ENCODE data around the gene FHIT. TPM values are rescaled to one million over a fixed set of nuclear protein-coding genes. Genes with fewer than 3 reads are reported as not detected.

Gene FHIT
- total RNA-seq, 1 donor from 2014 or later: 16.1 TPM

DNA sequence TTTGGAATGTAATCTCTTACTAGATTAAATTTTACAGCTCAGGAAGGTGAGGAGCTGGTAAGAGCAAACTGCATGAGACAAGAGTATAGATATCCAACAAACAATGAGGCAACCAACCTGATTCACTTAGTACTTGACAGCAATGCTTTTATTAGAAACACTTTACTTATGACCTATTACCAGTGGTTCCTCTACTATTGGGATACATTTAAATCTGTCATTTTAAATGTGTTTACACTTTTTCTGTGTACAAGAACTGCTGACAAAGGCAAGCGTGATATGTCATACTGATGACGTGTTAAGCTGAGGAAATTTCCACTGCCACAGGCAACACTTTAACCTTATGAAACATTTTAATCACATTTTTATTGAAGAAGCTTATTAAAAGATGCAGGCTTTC lies 1043.3 kb downstream of the FHIT start:
- TF ChIP-seq, protein P1, sequence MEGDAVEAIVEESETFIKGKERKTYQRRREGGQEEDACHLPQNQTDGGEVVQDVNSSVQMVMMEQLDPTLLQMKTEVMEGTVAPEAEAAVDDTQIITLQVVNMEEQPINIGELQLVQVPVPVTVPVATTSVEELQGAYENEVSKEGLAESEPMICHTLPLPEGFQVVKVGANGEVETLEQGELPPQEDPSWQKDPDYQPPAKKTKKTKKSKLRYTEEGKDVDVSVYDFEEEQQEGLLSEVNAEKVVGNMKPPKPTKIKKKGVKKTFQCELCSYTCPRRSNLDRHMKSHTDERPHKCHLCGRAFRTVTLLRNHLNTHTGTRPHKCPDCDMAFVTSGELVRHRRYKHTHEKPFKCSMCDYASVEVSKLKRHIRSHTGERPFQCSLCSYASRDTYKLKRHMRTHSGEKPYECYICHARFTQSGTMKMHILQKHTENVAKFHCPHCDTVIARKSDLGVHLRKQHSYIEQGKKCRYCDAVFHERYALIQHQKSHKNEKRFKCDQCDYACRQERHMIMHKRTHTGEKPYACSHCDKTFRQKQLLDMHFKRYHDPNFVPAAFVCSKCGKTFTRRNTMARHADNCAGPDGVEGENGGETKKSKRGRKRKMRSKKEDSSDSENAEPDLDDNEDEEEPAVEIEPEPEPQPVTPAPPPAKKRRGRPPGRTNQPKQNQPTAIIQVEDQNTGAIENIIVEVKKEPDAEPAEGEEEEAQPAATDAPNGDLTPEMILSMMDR (IDR thresholded peaks at IDR 0.05; ENCODE audit: unreplicated experiment): no peak
- H3K27me3 Mint-ChIP-seq: no peaks in the 10 kb centered on the region
- no peak overlapping the region for H3K27ac Mint-ChIP-seq
- no peak for DNase-seq (ENCODE audit: low spot score, unreplicated experiment)
- no peaks in the 10 kb centered on the region for H3K36me3 Mint-ChIP-seq (ENCODE audit: insufficient read depth)
- no peaks in the 10 kb centered on the region for H3K4me1 Mint-ChIP-seq (ENCODE audit: low read depth)
- peaks cover 8% of the 10 kb centered on the region for H3K9me3 Mint-ChIP-seq (ENCODE audit: low read depth)
- H3K4me3 Mint-ChIP-seq (ENCODE audit: low read depth): no peak overlapping the region

DNA sequence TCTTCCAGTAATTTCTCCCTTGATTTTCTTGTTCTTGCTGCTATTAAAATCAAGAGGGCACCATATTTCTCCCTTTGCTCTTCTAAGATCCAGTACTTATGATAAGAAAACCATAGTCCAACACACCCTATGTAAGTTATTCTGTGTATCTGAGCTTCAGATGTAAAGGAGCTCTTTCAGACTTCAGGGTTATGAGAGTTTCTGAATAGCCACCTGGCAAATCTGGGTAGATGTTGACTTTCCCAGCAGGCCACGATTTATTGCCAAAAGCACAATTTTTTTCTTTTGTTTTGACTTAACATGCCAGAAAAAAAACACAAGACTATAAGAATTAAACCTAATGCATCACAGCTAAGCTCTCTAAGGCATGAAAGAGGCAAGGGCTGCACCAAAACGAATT lies 1045.0 kb downstream of the FHIT start:
- peaks cover 8% of the 10 kb centered on the region for H3K9me3 Mint-ChIP-seq (ENCODE audit: low read depth)
- no peaks in the 10 kb centered on the region for H3K4me1 Mint-ChIP-seq (ENCODE audit: low read depth)
- H3K4me3 Mint-ChIP-seq (ENCODE audit: low read depth): no peak overlapping the region
- TF ChIP-seq, protein P1 (IDR thresholded peaks at IDR 0.05; ENCODE audit: unreplicated experiment): no peak
- H3K36me3 Mint-ChIP-seq (ENCODE audit: insufficient read depth): no peaks in the 10 kb centered on the region
- no peaks in the 10 kb centered on the region for H3K27me3 Mint-ChIP-seq
- no peak for DNase-seq (ENCODE audit: low spot score, unreplicated experiment)
- H3K27ac Mint-ChIP-seq: no peak overlapping the region

DNA sequence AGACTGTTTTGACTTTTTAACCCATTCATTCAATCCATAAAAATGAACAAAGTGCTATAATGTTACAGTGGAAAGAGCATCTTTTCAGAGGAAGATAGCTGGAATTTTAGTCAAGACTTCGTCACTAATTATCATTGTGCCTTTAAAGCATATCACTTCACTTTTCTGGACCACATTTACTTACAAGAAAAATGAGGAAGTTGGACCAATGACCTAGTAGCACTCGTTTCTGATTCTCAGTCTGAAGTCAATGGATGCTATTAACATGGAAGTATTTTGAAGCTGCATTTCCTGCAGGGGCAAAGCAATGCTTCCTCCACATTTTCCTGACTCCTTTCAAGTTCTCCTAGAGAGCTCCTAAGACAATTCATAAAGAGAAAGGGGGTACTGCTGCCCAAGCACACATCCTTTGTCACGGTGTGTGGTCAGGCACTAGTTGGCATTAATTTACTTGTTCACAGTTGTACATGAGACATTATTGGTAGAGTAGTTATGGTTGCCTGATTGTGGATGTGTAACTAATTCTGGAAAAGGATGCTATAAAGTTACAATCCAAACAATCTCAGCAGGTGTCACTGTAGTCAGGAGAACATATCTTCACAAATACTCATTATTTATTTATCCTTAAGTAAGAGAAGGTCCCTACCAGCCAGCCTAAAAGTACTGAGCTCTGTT lies 1049.1 kb downstream of the FHIT start:
- no peak overlapping the region for H3K4me3 Mint-ChIP-seq (ENCODE audit: low read depth)
- H3K27ac Mint-ChIP-seq: no peak overlapping the region
- H3K27me3 Mint-ChIP-seq: no peaks in the 10 kb centered on the region
- TF ChIP-seq, protein P1 (IDR thresholded peaks at IDR 0.05; ENCODE audit: unreplicated experiment): no peak
- H3K4me1 Mint-ChIP-seq (ENCODE audit: low read depth): peaks cover 4% of the 10 kb centered on the region
- peaks cover 6% of the 10 kb centered on the region for H3K9me3 Mint-ChIP-seq (ENCODE audit: low read depth)
- no peaks in the 10 kb centered on the region for H3K36me3 Mint-ChIP-seq (ENCODE audit: insufficient read depth)
- no peak for DNase-seq (ENCODE audit: low spot score, unreplicated experiment)

DNA sequence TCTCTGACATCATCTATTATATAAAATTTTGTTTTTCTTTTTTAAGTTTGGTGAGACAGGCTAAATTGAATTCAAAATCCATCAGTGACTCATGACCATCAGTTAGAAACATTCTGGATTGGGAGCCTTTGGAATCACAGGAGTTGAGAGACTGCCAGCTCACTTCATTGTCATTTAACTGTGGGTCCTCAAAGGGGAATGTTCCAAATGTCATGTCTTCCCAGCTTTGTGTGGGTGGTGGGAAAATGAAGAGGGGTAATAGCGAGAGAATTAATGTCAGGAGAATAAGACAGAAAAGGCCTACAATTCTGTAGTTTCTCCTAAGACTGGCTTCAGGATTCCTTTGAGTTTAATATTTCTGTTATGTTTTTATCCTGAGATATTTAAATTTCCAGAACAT lies 1051.9 kb downstream of the FHIT start:
- TF ChIP-seq, protein P1 (IDR thresholded peaks at IDR 0.05; ENCODE audit: unreplicated experiment): no peak
- H3K27ac Mint-ChIP-seq: no peak overlapping the region
- no peaks in the 10 kb centered on the region for H3K27me3 Mint-ChIP-seq
- peaks cover 4% of the 10 kb centered on the region for H3K4me1 Mint-ChIP-seq (ENCODE audit: low read depth)
- no peak for DNase-seq (ENCODE audit: low spot score, unreplicated experiment)
- peaks cover 3% of the 10 kb centered on the region for H3K36me3 Mint-ChIP-seq (ENCODE audit: insufficient read depth)
- no peak overlapping the region for H3K4me3 Mint-ChIP-seq (ENCODE audit: low read depth)
- peaks cover 9% of the 10 kb centered on the region for H3K9me3 Mint-ChIP-seq (ENCODE audit: low read depth)

DNA sequence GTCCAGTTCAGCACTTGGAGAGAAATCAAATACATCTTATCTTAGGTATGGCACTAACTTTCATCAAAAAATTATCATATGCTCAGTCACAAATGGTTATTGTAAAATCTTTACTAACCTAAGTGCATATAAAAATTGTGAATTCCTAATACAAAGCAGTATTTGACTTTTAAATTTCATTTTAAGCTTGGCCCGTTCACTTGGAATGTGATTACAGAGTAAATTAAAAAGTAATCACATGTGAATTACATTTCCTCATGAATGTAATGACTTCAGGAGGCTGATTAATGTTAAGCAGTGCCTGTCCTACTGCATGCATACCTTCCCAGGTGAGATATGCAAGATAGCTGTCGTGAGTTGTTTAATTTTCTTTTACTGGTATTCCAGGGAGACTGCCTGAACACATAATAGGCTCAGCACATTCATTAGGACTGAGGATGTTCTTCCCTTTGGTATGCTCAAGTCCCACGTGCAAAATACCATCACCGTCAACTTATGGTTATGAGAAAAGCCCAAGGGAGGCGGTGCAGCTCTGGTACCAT lies 1053.0 kb downstream of the FHIT start:
- Mint-ChIP-seq H3K27me3 (no peaks in the 10 kb centered on the region), H3K36me3 (ENCODE audit: insufficient read depth) (peaks cover 3% of the 10 kb centered on the region), H3K4me1 (ENCODE audit: low read depth) (peaks cover 4% of the 10 kb centered on the region), H3K4me3 (ENCODE audit: low read depth) (no peak overlapping the region), H3K9me3 (ENCODE audit: low read depth) (peaks cover 9% of the 10 kb centered on the region), H3K27ac (no peak overlapping the region)
- TF ChIP-seq, protein P1 (IDR thresholded peaks at IDR 0.05; ENCODE audit: unreplicated experiment): no peak
- no peak for DNase-seq (ENCODE audit: low spot score, unreplicated experiment)
